ENCODE measurements around the gene PSMA5.

- TF ChIP-seq, protein P1, sequence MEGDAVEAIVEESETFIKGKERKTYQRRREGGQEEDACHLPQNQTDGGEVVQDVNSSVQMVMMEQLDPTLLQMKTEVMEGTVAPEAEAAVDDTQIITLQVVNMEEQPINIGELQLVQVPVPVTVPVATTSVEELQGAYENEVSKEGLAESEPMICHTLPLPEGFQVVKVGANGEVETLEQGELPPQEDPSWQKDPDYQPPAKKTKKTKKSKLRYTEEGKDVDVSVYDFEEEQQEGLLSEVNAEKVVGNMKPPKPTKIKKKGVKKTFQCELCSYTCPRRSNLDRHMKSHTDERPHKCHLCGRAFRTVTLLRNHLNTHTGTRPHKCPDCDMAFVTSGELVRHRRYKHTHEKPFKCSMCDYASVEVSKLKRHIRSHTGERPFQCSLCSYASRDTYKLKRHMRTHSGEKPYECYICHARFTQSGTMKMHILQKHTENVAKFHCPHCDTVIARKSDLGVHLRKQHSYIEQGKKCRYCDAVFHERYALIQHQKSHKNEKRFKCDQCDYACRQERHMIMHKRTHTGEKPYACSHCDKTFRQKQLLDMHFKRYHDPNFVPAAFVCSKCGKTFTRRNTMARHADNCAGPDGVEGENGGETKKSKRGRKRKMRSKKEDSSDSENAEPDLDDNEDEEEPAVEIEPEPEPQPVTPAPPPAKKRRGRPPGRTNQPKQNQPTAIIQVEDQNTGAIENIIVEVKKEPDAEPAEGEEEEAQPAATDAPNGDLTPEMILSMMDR (IDR thresholded peaks at IDR 0.05): no peak
- no peak for TF ChIP-seq EP300 (IDR thresholded peaks at IDR 0.05)
These were observed 65.2 kb downstream of the PSMA5 start for GRCh38 chr1:109361069-109361468.
